Gastrocnemius medialis (tissue), 4 donors: ENCODE measurements around the gene HSD17B4.

ENCODE experiments used
- CTCF ChIP-seq, 5 experiments: fragments of 450-650 bp in 3 of 5; fragments of 200-600 bp in 2 of 5; sonication (generic) in 2 of 5; IDR thresholded peaks in 4 of 5; conservative IDR thresholded peaks in 1 of 5; 1 replicate in 4 of 5; 2 replicates in 1 of 5; pipeline ENCODE4 v1.5.1; 2016 to 2019; ENCODE audit warnings: antibody characterized with exemption in 5 of 5, mild to moderate bottlenecking in 3 of 5, moderate library complexity in 3 of 5
- POLR2A ChIP-seq, 2 donors: fragments of 450-650 bp; IDR thresholded peaks; one replicate each; pipeline ENCODE4 v1.6.1; 2017; ENCODE audit warnings: antibody characterized with exemption in 2 of 2, mild to moderate bottlenecking in 2 of 2, moderate library complexity in 2 of 2

- TF ChIP-seq CTCF (IDR thresholded peaks at IDR 0.05 in 4 of 5, conservative IDR thresholded peaks at IDR 0.05 in 1 of 5) (no peak), POLR2A (IDR thresholded peaks at IDR 0.05) (no peak)
Measured at GRCh38 chr5:119551819-119552218, 99.5 kb downstream of the HSD17B4 start.
